Esophagus muscularis mucosa (tissue), 3 donors: ENCODE data around the gene ADAMTSL4.

Source experiments
- POLR2AphosphoS5 ChIP-seq, 2 donors: sonication (generic); formaldehyde crosslinking; IDR thresholded peaks; one replicate each; pipeline ENCODE4 v1.6.1; 2017; ENCODE audit warnings: antibody characterized with exemption in 2 of 2
- TF ChIP-seq, protein P1 (sequence below), 3 experiments: fragments of 200-600 bp in 2 of 3; fragments of 450-650 bp in 1 of 3; sonication (generic) in 2 of 3; IDR thresholded peaks; one replicate each; pipeline ENCODE4 v1.5.1; 2017 to 2019; ENCODE audit warnings: antibody characterized with exemption in 3 of 3, mild to moderate bottlenecking in 2 of 3, moderate library complexity in 1 of 3

DNA sequence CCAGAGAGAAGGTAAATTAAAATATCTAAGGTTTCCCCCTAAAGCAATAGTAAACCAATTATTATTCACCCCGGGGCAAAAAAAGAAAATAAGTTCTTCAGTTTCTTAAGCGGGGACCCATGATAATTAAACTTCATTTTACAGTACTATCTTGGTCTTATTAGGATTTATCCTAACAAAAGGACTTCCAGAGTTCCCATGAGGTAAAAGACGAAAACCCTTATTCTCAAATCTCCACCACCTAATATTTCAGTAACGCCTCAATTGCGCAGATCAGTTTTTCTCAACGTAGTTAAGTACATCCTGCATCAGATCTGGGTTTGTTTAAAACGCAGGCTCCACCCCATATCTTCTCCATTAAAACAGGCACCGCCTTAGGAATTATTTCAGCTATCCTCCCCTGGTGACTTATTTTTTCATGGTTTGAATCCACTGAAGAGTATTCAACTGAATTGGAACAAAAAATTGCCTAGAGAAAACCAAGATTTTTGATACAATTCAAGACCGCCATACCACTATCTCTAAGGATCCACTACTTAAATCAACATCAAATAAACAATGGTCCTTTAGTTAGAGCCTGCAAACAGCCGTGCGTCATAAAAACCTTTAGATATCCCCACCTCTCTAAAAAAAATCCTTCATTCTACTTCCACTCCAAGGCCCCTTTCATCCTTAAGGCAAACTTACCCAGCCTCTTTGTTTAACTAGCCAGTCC, 28.5 kb downstream of the ADAMTSL4 start:
- TF ChIP-seq, protein P1, sequence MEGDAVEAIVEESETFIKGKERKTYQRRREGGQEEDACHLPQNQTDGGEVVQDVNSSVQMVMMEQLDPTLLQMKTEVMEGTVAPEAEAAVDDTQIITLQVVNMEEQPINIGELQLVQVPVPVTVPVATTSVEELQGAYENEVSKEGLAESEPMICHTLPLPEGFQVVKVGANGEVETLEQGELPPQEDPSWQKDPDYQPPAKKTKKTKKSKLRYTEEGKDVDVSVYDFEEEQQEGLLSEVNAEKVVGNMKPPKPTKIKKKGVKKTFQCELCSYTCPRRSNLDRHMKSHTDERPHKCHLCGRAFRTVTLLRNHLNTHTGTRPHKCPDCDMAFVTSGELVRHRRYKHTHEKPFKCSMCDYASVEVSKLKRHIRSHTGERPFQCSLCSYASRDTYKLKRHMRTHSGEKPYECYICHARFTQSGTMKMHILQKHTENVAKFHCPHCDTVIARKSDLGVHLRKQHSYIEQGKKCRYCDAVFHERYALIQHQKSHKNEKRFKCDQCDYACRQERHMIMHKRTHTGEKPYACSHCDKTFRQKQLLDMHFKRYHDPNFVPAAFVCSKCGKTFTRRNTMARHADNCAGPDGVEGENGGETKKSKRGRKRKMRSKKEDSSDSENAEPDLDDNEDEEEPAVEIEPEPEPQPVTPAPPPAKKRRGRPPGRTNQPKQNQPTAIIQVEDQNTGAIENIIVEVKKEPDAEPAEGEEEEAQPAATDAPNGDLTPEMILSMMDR (IDR thresholded peaks at IDR 0.05) = no peak
- peak in 1 of 2 donors; percentile 57 for TF ChIP-seq POLR2AphosphoS5 (IDR thresholded peaks at IDR 0.05)
